PC-3 (cell line): ENCODE results near the gene TGFBR3.

ENCODE experiments used
- CTCF ChIP-seq: fragments of 300-600 bp; sonication (generic); conservative IDR thresholded peaks from 2 replicates; pipeline ENCODE4 v1.5.1; 2017; ENCODE audit warnings: antibody characterized with exemption, low read depth, mild to moderate bottlenecking, low read length
- EZH2 ChIP-seq: fragments of 300-600 bp; sonication (generic); IDR thresholded peaks from one replicate; pipeline ENCODE4 v1.6.1; 2017; ENCODE audit warnings: antibody characterized with exemption, mild to moderate bottlenecking, low read length; ENCODE audit not compliant: unreplicated experiment

GRCh38 chr1:91745640-91746373 is 140.1 kb downstream of the TGFBR3 start:
- TF ChIP-seq EZH2: no peak
- TF ChIP-seq CTCF: no peak
